ENCODE results near the gene PLS3.

DNA sequence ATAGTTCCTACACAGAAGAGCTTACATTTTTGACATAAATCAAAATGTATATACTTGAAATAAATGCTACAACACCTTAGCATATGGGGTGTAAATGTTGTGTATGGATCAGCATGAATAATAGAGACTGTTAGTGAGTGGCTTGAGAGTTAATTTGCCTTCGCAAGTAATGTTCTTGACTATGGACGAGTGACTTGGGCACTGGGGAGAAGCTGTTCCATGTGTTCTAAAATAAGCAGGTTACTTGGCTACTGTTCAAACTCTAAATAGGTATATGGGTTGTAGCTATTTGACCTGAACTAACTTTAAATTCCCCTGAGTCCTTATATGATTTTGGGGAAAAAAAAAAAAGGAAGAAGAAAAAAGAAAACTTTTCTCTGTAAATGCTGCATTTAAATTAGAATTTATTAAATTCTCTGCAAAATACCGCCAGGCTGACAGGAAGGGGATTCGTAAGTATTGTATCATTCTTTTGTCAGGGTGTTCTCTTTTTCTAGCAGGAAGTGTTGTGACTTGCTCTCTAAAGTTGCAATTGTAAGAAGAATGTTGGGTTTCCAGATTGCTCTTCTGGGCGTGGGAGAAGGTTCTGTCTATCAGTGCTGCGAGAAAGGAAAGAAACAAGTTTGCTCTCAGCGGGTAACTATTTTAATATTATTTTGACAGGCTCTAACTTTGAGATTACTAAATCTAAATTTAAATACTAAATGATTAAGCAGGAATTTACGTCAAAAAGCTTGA is 32.2 kb downstream of the PLS3 start:
- TF ChIP-seq POLR2A (IDR thresholded peaks at IDR 0.05; ENCODE audit: low read length), result no peak
- TF ChIP-seq GATA1 (IDR thresholded peaks at IDR 0.05; ENCODE audit: low read depth, low read length), result no peak

All from erythroblast (primary cell).